ENCODE data around the gene PTPRU. TPM values are rescaled to one million over a fixed set of nuclear protein-coding genes. Genes with fewer than 3 reads are reported as not detected.
A peak's percentile ranks its signal among the peaks of the same experiment; 100 is the strongest.

Gene PTPRU
- total and polyA plus RNA-seq, 2 of the 8 experiments (the other 6 are each of a cell fraction or from before 2014, with no cell fraction given), result 33.8 to 41.8 TPM

DNA sequence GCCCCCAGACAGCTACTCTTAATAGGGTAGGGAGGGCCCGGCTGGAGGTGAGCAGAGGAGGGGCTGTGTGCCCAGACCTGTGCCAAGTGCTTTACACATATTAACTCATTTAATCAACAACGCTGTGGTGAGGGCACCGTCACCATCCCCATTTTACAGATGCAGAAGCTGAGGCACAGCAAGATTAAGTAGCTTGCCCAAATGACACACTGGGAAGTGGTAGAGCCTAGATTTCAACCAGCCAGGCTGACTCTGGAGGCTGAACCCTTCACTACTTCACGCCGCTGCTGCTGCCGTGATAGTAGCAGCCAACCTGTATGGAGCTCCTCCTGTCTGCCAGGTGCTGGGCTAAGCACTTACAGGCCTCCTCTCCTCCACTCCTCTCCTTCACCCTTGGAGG, 127.2 kb downstream of the PTPRU start:
- ChIA-PET POLR2A (ENCODE audit: partially characterized antibody) (no interaction called here), CTCF (ENCODE audit: partially characterized antibody) (interaction anchor here (0.6 to 1.5 kb wide), 3 partner anchors 32 to 334 kb away, joined by 3 read pairs; no protein-coding TSS in a partner anchor)
- H3K18ac ChIP-seq (ENCODE audit: extremely low read depth, low read length), result no peak overlapping the region

More for the DNA sequence above, 127.2 kb downstream of the PTPRU start:
- Histone ChIP-seq H4K20me1 (replicated peaks in 1 of 2; ENCODE audit: control insufficient read depth in 1 of 2, insufficient read depth in 2 of 2, low read length in 2 of 2) (no peaks in the 10 kb centered on the region), H3K4me3 (ENCODE audit: extremely low read depth in 1 of 4, insufficient read depth in 2 of 4, low read depth in 3 of 4, low read length in 4 of 4) (no peak overlapping the region), H4K8ac (ENCODE audit: extremely low read depth, insufficient read depth, low read length) (no peak overlapping the region), H2AK5ac (ENCODE audit: low read depth, low read length) (0 out of 2 replicates have a peak overlapping the region, but pooled peaks have one; percentile 39), H4K5ac (ENCODE audit: insufficient read length, low read depth, low read length) (no peak overlapping the region), H3K36me3 (ENCODE audit: control insufficient read depth in 2 of 4, insufficient read depth in 4 of 4, low read length in 3 of 4) (no peaks in the 10 kb centered on the region), H3K14ac (ENCODE audit: insufficient read length) (no peak overlapping the region), H3K79me1 (ENCODE audit: low read depth, low read length) (no peaks in the 10 kb centered on the region), H3K27ac (ENCODE audit: low read depth, low read length) (no peak overlapping the region), H3K23ac (ENCODE audit: insufficient read length) (no peak overlapping the region), H4K91ac (replicated peaks; ENCODE audit: insufficient read length, low read length) (no peak overlapping the region), H3K23me2 (ENCODE audit: low read depth, low read length) (no peaks in the 10 kb centered on the region), H3K79me2 (ENCODE audit: control insufficient read depth in 1 of 2, insufficient read depth in 2 of 2, low read length in 2 of 2) (no peaks in the 10 kb centered on the region), H3K4me1 (replicated peaks in 1 of 4; ENCODE audit: control insufficient read depth in 3 of 4, insufficient read depth in 4 of 4, low read length in 3 of 4) (peaks cover 0 to 3% (median 1%) of the 10 kb centered on the region in 4 experiments; a peak in 1 of 7 replicates), H2BK15ac (ENCODE audit: low read length) (no peak overlapping the region), H3K4ac (replicated peaks; ENCODE audit: insufficient read length, low read depth, low read length) (no peak overlapping the region), H3K4me2 (ENCODE audit: insufficient read depth in 1 of 2, low read depth in 2 of 2, low read length in 2 of 2) (no peak overlapping the region), H3K9ac (replicated peaks in 1 of 4; ENCODE audit: extremely low read depth in 1 of 4, low read depth in 3 of 4, low read length in 3 of 4) (no peak overlapping the region), H2BK20ac (ENCODE audit: low read length) (no peak overlapping the region), H2AFZ (ENCODE audit: low read length) (no peak overlapping the region), H3K9me3 (ENCODE audit: insufficient read depth in 2 of 2, low read depth in 1 of 2, low read length in 1 of 2) (no peaks in the 10 kb centered on the region), H2BK120ac (replicated peaks; ENCODE audit: low read depth, low read length) (no peak overlapping the region), H3K27me3 (replicated peaks in 1 of 4; ENCODE audit: control insufficient read depth in 3 of 4, extremely low read depth in 1 of 4, insufficient read depth in 3 of 4, low read length in 3 of 4) (no peaks in the 10 kb centered on the region), H2BK12ac (ENCODE audit: low read depth, low read length) (no peak overlapping the region), H2BK5ac (ENCODE audit: low read depth, low read length) (peak overlapping the region; percentile 24; the same call in 1 of the 2 replicates), H3K56ac (replicated peaks; ENCODE audit: insufficient read length, low read depth, low read length) (no peak overlapping the region)
- DNase-seq (ENCODE audit: low read depth in 1 of 2, low spot score in 2 of 2) (no peak), FAIRE-seq (no peak)
- TF ChIP-seq PHF8 (conservative IDR thresholded peaks at IDR 0.05; ENCODE audit: low read depth, low read length), result no peak
- no peak for TF ChIP-seq SP2 (IDR thresholded peaks at IDR 0.05; ENCODE audit: low read length)
- no peak for TF ChIP-seq RBBP5 (IDR thresholded peaks at IDR 0.05; ENCODE audit: borderline replicate concordance, low read depth, low read length)
- no peak for TF ChIP-seq EGR1 (IDR thresholded peaks at IDR 0.05; ENCODE audit: borderline replicate concordance, low read depth, low read length)
- no peak for TF ChIP-seq POU5F1 (IDR thresholded peaks at IDR 0.05; ENCODE audit: low read depth, low read length)
- TF ChIP-seq JUN (IDR thresholded peaks at IDR 0.05; ENCODE audit: low read depth, low read length), result no peak
- TF ChIP-seq CEBPB (IDR thresholded peaks at IDR 0.05; ENCODE audit: low read depth, low read length), result no peak
- TF ChIP-seq, protein P1, sequence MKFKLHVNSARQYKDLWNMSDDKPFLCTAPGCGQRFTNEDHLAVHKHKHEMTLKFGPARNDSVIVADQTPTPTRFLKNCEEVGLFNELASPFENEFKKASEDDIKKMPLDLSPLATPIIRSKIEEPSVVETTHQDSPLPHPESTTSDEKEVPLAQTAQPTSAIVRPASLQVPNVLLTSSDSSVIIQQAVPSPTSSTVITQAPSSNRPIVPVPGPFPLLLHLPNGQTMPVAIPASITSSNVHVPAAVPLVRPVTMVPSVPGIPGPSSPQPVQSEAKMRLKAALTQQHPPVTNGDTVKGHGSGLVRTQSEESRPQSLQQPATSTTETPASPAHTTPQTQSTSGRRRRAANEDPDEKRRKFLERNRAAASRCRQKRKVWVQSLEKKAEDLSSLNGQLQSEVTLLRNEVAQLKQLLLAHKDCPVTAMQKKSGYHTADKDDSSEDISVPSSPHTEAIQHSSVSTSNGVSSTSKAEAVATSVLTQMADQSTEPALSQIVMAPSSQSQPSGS (IDR thresholded peaks at IDR 0.05; ENCODE audit: low read length), result no peak
- TF ChIP-seq SIX5 (IDR thresholded peaks at IDR 0.05; ENCODE audit: low read depth, low read length), result no peak
- TF ChIP-seq SP1 (IDR thresholded peaks at IDR 0.05; ENCODE audit: low read depth, low read length), result no peak
- WGBS, 2 experiments (ENCODE audit: extremely low coverage in 1 of 2, insufficient coverage in 1 of 2, insufficient read length in 1 of 2, insufficient replicate concordance in 2 of 2, low coverage in 1 of 2, low lambda C conversion rate in 2 of 2, missing lambda C conversion rate in 1 of 2), result 91% methylated on average over 6 of the region's 6 CpGs; no CpG with 5 or more reads in 1 of the 2 experiments

All from H1 (cell line).